GM12872 (cell line): ENCODE results near the gene EFNA5.

Experiments
- CTCF ChIP-seq: IDR thresholded peaks from 3 replicates; pipeline ENCODE4 v1.5.1; 2011; ENCODE audit warnings: low read depth, mild to moderate bottlenecking, low read length, moderate library complexity; ENCODE audit not compliant: insufficient read depth

EFNA5 gene

GRCh38 chr5:107514305-107514704 lies 156.4 kb downstream of the EFNA5 start:
- TF ChIP-seq CTCF: no peak

GRCh38 chr5:107513337-107514085 lies 157.2 kb downstream of the EFNA5 start:
- no peak for TF ChIP-seq CTCF

- TF ChIP-seq CTCF: no peak
Observed at GRCh38 chr5:107512029-107512428, 158.7 kb downstream of the EFNA5 start.

GRCh38 chr5:107510125-107510524 lies 160.6 kb downstream of the EFNA5 start:
- no peak for TF ChIP-seq CTCF

GRCh38 chr5:107508097-107508496 lies 162.6 kb downstream of the EFNA5 start:
- no peak for TF ChIP-seq CTCF

- TF ChIP-seq CTCF: no peak
Observed at GRCh38 chr5:107505763-107506534, 164.8 kb downstream of the EFNA5 start.

- no peak for TF ChIP-seq CTCF
Observed at GRCh38 chr5:107504424-107504823, 166.3 kb downstream of the EFNA5 start.
